ENCODE measurements around the gene MNAT1.

DNA sequence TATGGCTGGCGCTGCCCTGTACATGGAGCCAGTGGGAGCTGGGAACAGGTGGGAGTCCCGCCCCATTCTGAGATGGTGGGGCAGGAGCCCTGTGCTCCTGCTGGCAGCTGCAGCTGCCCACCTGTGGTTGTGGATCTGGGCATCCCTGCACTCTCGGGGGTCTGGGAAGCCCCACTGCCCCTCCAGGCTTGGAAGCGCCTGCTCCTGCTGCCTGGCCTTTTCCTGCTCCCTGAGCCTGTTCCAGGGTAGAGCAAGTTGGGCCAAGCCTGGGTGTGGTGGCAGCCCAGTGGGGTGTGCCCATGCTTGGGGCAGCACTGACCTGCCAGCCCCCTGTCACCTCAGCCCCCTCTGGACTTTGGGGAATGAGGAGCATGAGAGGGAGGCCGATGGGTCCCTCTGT lies 104.0 kb downstream of the MNAT1 start:
- TF ChIP-seq CTCF (conservative IDR thresholded peaks at IDR 0.05; ENCODE audit: low read depth, low read length) (no peak), EZH2 (IDR thresholded peaks at IDR 0.05; ENCODE audit: low read length, unreplicated experiment) (no peak)

Data from PC-3 (cell line).